GM19099 (cell line): ENCODE data around the gene SETD7.

Experiments
- POLR2A ChIP-seq: IDR thresholded peaks from 3 replicates; pipeline ENCODE4 v1.6.1; 2011; ENCODE audit warnings: low read depth; ENCODE audit not compliant: insufficient read length; ENCODE audit errors: extremely low read depth

SETD7 gene

GRCh38 chr4:139484783-139485311, 71.2 kb downstream of the SETD7 start:
- TF ChIP-seq POLR2A, result no peak

GRCh38 chr4:139483000-139483399, 73.0 kb downstream of the SETD7 start:
- no peak for TF ChIP-seq POLR2A

GRCh38 chr4:139481465-139481864, 74.6 kb downstream of the SETD7 start:
- no peak for TF ChIP-seq POLR2A

- no peak for TF ChIP-seq POLR2A
These were observed 79.7 kb downstream of the SETD7 start for GRCh38 chr4:139476363-139476762.

- no peak for TF ChIP-seq POLR2A
These were observed 83.2 kb downstream of the SETD7 start for GRCh38 chr4:139472852-139473251.

GRCh38 chr4:139470997-139471665, 84.9 kb downstream of the SETD7 start:
- no peak for TF ChIP-seq POLR2A

- no peak for TF ChIP-seq POLR2A
These were observed 85.7 kb downstream of the SETD7 start for GRCh38 chr4:139470295-139470694.

- no peak for TF ChIP-seq POLR2A
These were observed 86.2 kb downstream of the SETD7 start for GRCh38 chr4:139469869-139470268.

- no peak for TF ChIP-seq POLR2A
These were observed 86.8 kb downstream of the SETD7 start for GRCh38 chr4:139469216-139469615.

- no peak for TF ChIP-seq POLR2A
These were observed 90.1 kb downstream of the SETD7 start for GRCh38 chr4:139465922-139466321.

GRCh38 chr4:139461022-139461628, 94.9 kb downstream of the SETD7 start:
- TF ChIP-seq POLR2A, result no peak

GRCh38 chr4:139460565-139460964, 95.5 kb downstream of the SETD7 start:
- TF ChIP-seq POLR2A, result no peak

GRCh38 chr4:139458999-139459398, 97.0 kb downstream of the SETD7 start:
- TF ChIP-seq POLR2A, result no peak

- TF ChIP-seq POLR2A, result no peak
These were observed 97.5 kb downstream of the SETD7 start for GRCh38 chr4:139458543-139458942.

- no peak for TF ChIP-seq POLR2A
These were observed 98.7 kb downstream of the SETD7 start for GRCh38 chr4:139457318-139457717.

GRCh38 chr4:139455126-139455538, 100.9 kb downstream of the SETD7 start:
- no peak for TF ChIP-seq POLR2A
